ENCODE measurements around the gene SIX3. TPM values are rescaled to one million over a fixed set of nuclear protein-coding genes. Genes with fewer than 3 reads are reported as not detected.

Gene SIX3
- total RNA-seq, 1 experiment from 2014 or later = 0.07 TPM

DNA sequence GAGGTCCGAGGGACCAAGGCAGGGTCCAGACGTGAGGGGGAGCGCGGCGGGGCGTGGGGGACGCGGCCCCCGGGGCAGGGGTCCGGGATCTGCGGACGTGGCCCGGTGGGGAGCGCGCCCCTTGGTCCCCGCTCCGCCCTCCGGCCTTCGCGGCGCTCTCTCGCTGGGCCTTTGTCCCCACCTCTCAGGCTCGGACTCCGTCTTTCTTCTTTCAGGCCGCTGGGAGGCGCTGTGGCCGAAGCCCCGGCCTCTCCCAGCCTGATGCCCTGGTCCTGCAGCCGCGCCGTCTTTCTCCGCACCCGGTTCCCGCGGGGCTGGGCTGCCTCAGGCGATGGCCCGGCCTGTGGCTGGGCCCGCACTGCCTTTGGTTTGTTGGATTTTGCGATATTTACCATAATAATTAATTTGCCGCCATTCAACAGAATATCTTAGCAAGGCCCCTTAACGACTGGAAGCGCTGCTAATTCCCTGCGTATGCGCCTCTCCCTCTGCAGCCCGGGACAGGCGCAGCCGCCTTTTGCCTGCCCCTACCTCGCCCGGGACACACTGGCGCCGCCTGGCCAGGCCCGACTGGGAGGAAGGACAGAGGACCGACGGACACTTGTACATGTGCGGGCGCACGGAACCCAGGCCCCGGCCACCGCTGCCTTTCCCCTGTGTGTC lies 10.8 kb downstream of the SIX3 start:
- no peak for TF ChIP-seq EZH2 (IDR thresholded peaks at IDR 0.05; ENCODE audit: low read length, unreplicated experiment)
- no peak for TF ChIP-seq EZH2phosphoT487 (IDR thresholded peaks at IDR 0.05; ENCODE audit: borderline replicate concordance, low read length)
- TF ChIP-seq, protein P1, sequence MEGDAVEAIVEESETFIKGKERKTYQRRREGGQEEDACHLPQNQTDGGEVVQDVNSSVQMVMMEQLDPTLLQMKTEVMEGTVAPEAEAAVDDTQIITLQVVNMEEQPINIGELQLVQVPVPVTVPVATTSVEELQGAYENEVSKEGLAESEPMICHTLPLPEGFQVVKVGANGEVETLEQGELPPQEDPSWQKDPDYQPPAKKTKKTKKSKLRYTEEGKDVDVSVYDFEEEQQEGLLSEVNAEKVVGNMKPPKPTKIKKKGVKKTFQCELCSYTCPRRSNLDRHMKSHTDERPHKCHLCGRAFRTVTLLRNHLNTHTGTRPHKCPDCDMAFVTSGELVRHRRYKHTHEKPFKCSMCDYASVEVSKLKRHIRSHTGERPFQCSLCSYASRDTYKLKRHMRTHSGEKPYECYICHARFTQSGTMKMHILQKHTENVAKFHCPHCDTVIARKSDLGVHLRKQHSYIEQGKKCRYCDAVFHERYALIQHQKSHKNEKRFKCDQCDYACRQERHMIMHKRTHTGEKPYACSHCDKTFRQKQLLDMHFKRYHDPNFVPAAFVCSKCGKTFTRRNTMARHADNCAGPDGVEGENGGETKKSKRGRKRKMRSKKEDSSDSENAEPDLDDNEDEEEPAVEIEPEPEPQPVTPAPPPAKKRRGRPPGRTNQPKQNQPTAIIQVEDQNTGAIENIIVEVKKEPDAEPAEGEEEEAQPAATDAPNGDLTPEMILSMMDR (conservative IDR thresholded peaks at IDR 0.05; ENCODE audit: low read depth, low read length) = peak; percentile 70
- ChIA-PET POLR2A (ENCODE audit: unreplicated experiment) (no interaction called here), CTCF (no interaction called here)
- H3K4me2 ChIP-seq (ENCODE audit: low read length) = peak overlapping the region; percentile 50
- BruUV-seq (replicated peaks) = no TSS peak
- H3K9ac ChIP-seq (ENCODE audit: low read length) = no peak overlapping the region
- intact Hi-C loops (cut with micrococcal nuclease) = no loop called here
- H2AFZ ChIP-seq (ENCODE audit: low read length) = 0 out of 2 replicates have a peak overlapping the region, but pooled peaks have one; percentile 43
- DNase-seq = peak; percentile 43
- no peaks in the 10 kb centered on the region for H3K9me3 ChIP-seq (ENCODE audit: low read length)
- H3K27me3 ChIP-seq (ENCODE audit: low read length) = no peaks in the 10 kb centered on the region
- ATAC-seq = peak; percentile 16; the same call in 1 of the 2 replicates
- no peaks in the 10 kb centered on the region for H3K79me2 ChIP-seq (ENCODE audit: low read length)
- H3K9me2 ChIP-seq (replicated peaks; ENCODE audit: low read length) = no peaks in the 10 kb centered on the region
- H3K27ac ChIP-seq (ENCODE audit: low read length) = no peak overlapping the region
- no peaks in the 10 kb centered on the region for H3K36me3 ChIP-seq (ENCODE audit: low read depth, low read length)
- H4K20me1 ChIP-seq (ENCODE audit: low read length) = no peaks in the 10 kb centered on the region
- H3K4me3 ChIP-seq (ENCODE audit: low read length) = no peak overlapping the region
- peaks cover 24% of the 10 kb centered on the region for H3K4me1 ChIP-seq (ENCODE audit: insufficient read depth, low read length)
- no peaks in the 10 kb centered on the region for H3F3A ChIP-seq (ENCODE audit: low read length, unreplicated experiment)

DNA sequence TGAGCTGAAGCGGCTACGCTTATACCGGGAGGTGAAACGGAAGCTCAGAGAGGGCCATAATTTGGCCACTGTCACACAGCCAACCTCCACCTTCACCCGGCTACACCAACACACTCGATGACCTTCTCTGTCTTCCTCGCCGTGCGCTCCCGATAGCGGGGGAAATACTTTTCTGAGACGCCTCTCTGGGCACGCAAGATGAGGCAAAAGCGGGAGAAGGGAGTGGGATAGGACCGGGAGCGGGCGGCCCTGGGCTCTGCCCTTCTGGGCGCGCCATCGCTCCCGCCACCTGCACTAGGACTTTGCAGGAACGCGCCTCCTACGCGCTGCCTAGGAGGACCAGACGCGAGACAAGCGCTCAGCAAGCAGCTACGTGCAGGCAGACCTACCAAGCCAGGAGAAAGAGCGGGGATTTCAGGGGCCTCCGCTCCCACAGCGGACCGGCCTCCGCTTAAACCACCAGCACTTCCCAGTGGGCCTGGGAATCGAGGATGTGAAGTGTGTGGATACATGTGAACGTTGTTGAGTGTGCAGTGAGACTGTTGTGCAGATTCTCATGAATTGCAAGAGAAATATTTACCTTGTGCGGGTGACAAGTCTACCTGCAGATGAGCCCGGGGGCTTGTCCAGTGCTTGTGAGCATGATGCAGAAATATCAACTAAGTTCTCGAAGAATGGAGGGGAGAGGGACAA lies 11.4 kb downstream of the SIX3 start:
- Histone ChIP-seq H3K9ac (ENCODE audit: low read length) (no peak overlapping the region), H2AFZ (ENCODE audit: low read length) (no peak overlapping the region), H3K9me3 (ENCODE audit: low read length) (no peaks in the 10 kb centered on the region), H3K4me3 (ENCODE audit: low read length) (no peak overlapping the region), H3K9me2 (replicated peaks; ENCODE audit: low read length) (no peaks in the 10 kb centered on the region), H3K79me2 (ENCODE audit: low read length) (no peaks in the 10 kb centered on the region), H3F3A (ENCODE audit: low read length, unreplicated experiment) (no peaks in the 10 kb centered on the region), H4K20me1 (ENCODE audit: low read length) (no peaks in the 10 kb centered on the region), H3K36me3 (ENCODE audit: low read depth, low read length) (no peaks in the 10 kb centered on the region), H3K4me2 (ENCODE audit: low read length) (no peak overlapping the region), H3K27me3 (ENCODE audit: low read length) (no peaks in the 10 kb centered on the region), H3K27ac (ENCODE audit: low read length) (no peak overlapping the region), H3K4me1 (ENCODE audit: insufficient read depth, low read length) (peaks cover 26% of the 10 kb centered on the region)
- ATAC-seq = no peak
- ChIA-PET POLR2A (ENCODE audit: unreplicated experiment) (no interaction called here), CTCF (no interaction called here)
- BruUV-seq (replicated peaks) = no TSS peak
- intact Hi-C loops (cut with micrococcal nuclease) = no loop called here
- no peak for DNase-seq
- TF ChIP-seq, protein P1 (conservative IDR thresholded peaks at IDR 0.05; ENCODE audit: low read depth, low read length) = no peak
- TF ChIP-seq EZH2phosphoT487 (IDR thresholded peaks at IDR 0.05; ENCODE audit: borderline replicate concordance, low read length) (no peak), EZH2 (IDR thresholded peaks at IDR 0.05; ENCODE audit: low read length, unreplicated experiment) (no peak)

DNA sequence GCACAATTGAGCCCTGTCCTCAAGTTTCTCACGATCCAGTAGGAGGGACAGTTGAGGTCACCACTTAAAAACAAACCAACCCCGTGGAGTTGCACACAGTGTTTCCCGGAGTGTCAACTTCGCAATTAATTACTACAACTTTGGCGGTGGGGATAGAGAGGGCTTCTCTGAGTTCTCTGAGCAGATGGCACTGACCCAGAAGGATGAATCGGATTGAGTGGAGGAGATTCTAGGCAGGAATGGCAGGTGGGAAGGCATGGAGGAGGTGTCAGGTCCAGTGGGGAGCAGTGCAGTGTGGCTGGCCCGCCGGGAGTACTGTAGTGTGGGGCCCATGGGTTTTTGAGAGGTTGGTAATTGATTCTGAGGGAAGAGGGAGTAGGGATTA lies 12.0 kb downstream of the SIX3 start:
- no peak overlapping the region for H3K4me3 ChIP-seq (ENCODE audit: low read length)
- TF ChIP-seq, protein P1 (conservative IDR thresholded peaks at IDR 0.05; ENCODE audit: low read depth, low read length) = no peak
- TF ChIP-seq EZH2phosphoT487 (IDR thresholded peaks at IDR 0.05; ENCODE audit: borderline replicate concordance, low read length) (no peak), EZH2 (IDR thresholded peaks at IDR 0.05; ENCODE audit: low read length, unreplicated experiment) (no peak)
- ATAC-seq = no peak
- no peak overlapping the region for H3K9ac ChIP-seq (ENCODE audit: low read length)
- no peaks in the 10 kb centered on the region for H3K9me2 ChIP-seq (replicated peaks; ENCODE audit: low read length)
- H3K27me3 ChIP-seq (ENCODE audit: low read length) = no peaks in the 10 kb centered on the region
- no peaks in the 10 kb centered on the region for H3K79me2 ChIP-seq (ENCODE audit: low read length)
- no peaks in the 10 kb centered on the region for H3F3A ChIP-seq (ENCODE audit: low read length, unreplicated experiment)
- H4K20me1 ChIP-seq (ENCODE audit: low read length) = no peaks in the 10 kb centered on the region
- H3K36me3 ChIP-seq (ENCODE audit: low read depth, low read length) = no peaks in the 10 kb centered on the region
- ChIA-PET CTCF (no interaction called here), POLR2A (ENCODE audit: unreplicated experiment) (no interaction called here)
- intact Hi-C loops (cut with micrococcal nuclease) = no loop called here
- no peak for DNase-seq
- no peak overlapping the region for H3K27ac ChIP-seq (ENCODE audit: low read length)
- H3K4me2 ChIP-seq (ENCODE audit: low read length) = no peak overlapping the region
- H3K4me1 ChIP-seq (ENCODE audit: insufficient read depth, low read length) = peaks cover 31% of the 10 kb centered on the region
- no TSS peak for BruUV-seq (replicated peaks)
- no peak overlapping the region for H2AFZ ChIP-seq (ENCODE audit: low read length)
- no peaks in the 10 kb centered on the region for H3K9me3 ChIP-seq (ENCODE audit: low read length)
